ENCODE measurements around the gene AMPH. TPM values are rescaled to one million over a fixed set of nuclear protein-coding genes. Genes with fewer than 3 reads are reported as not detected.
A peak's percentile ranks its signal among the peaks of the same experiment; 100 is the strongest.
"Not testable (repeated sequence)": the region's sequence is repeated elsewhere in the genome, so short reads cannot be mapped to it uniquely, and the experiment has no call there.

Gene AMPH
- total and polyA plus RNA-seq, 2 of the 4 experiments (the other 2 are of a cell fraction) = 3.9 to 4.8 TPM

DNA sequence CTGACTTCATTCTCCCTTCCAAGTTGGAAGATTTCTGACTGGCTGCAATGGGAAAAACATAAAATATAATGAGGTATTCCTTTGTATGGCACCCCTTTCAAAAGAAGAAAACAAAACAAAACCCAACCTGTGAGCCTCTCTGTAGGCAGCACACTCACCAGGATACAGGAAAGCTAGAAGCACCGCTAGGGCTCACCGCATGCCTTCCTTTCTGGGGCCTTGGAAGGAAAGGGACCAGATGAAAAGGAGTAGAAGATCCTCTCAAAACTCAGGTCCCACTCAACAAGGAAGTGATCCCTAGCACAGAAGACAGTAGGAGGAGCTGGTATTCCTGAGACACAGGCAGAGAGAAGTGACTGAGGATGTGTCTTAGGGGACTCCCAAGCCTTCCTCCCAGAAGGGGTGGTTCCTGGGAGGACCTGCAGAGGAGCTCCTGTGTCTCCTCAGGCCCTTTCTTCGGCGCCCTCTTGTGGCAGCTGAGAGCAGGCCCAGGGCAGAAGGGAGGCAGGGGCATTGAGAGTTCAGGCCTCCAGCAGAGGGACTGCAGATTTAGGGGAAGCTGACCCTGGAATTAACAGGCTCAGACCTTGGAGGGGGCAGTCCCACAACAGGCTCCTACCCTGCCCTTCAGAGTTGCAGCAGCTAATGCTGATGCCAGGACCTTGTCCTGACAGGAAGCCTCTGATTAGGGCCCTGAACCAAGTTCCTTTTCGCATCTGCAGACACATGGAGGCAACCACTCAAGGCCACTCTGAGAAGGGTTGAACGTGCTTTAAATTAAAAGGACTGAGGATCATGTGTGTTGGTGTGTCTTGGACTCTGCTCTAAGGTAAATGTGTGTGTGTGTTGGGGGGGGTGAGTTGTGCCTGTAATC, 285.6 kb downstream of the AMPH start:
- H3K9me3 ChIP-seq (ENCODE audit: control insufficient read depth, insufficient read depth, low read length); H4K91ac ChIP-seq (ENCODE audit: insufficient read depth, low read depth, low read length); H3K36me3 ChIP-seq (ENCODE audit: control insufficient read depth, insufficient read depth, low read length); H4K20me1 ChIP-seq (ENCODE audit: insufficient read depth, low read length); H2BK20ac ChIP-seq (ENCODE audit: low read depth, low read length); dilution Hi-C loops (cut with HindIII; ENCODE audit: low sequenced_read_pairs, unreplicated experiment); H3K27ac ChIP-seq (ENCODE audit: insufficient read depth, low read length); H2BK120ac ChIP-seq (ENCODE audit: low read depth, low read length); H4K5ac ChIP-seq (ENCODE audit: low read depth, low read length); POLR2A ChIA-PET (ENCODE audit: unreplicated experiment); H3K9me1 ChIP-seq (ENCODE audit: insufficient read depth, low read length); intact Hi-C loops (cut with micrococcal nuclease); H4K8ac ChIP-seq (ENCODE audit: low read depth in 2 of 2, low read length in 2 of 2); H3K79me1 ChIP-seq (ENCODE audit: low read depth in 1 of 2, low read length in 2 of 2); H2BK5ac ChIP-seq (ENCODE audit: low read depth, low read length, poor library complexity, severe bottlenecking); H3K4me1 ChIP-seq (ENCODE audit: control insufficient read depth, insufficient read depth, low read length); H3K18ac ChIP-seq (ENCODE audit: low read depth, low read length); H2BK15ac ChIP-seq (ENCODE audit: low read depth, low read length); H3K23ac ChIP-seq (ENCODE audit: low read depth, low read length); BruUV-seq (replicated peaks); H3K4me2 ChIP-seq (ENCODE audit: low read depth, low read length); H3K9ac ChIP-seq (ENCODE audit: low read depth, low read length); H3K56ac ChIP-seq (ENCODE audit: extremely low read depth, insufficient read depth, low read length); H3K14ac ChIP-seq (replicated peaks; ENCODE audit: low read depth, low read length); H2AK9ac ChIP-seq (replicated peaks; ENCODE audit: low read depth, low read length, poor library complexity); H3K4ac ChIP-seq (ENCODE audit: low read depth, low read length); H3K27me3 ChIP-seq (ENCODE audit: control insufficient read depth, insufficient read depth, low read length); H2AFZ ChIP-seq (replicated peaks; ENCODE audit: low read length, poor library complexity); H3K4me3 ChIP-seq (ENCODE audit: insufficient read depth, low read depth, low read length); in situ Hi-C loops (cut with MboI; ENCODE audit: low sequenced_read_pairs); H2AK5ac ChIP-seq (ENCODE audit: low read depth, low read length): not testable (repeated sequence)
- ATAC-seq (ENCODE audit: low read depth) (peak; percentile 84), DNase-seq (peak; percentile 17)
- CTCF ChIA-PET = interaction anchor here (0.6 to 1.6 kb wide), 4 partner anchors 10 to 237 kb away, joined by 3 to 9 read pairs (median 4); no protein-coding TSS in a partner anchor
- no CpG with 5 or more reads among the region's 6 CpGs for WGBS, 2 experiments (ENCODE audit: extremely low coverage in 2 of 2, insufficient read length in 1 of 2)
- peak; percentile 37; the same call in 1 of the 2 replicates for TF ChIP-seq RAD21 (IDR thresholded peaks at IDR 0.05; ENCODE audit: low read length)
- peak; percentile 49 for TF ChIP-seq CTCF (conservative IDR thresholded peaks at IDR 0.05; ENCODE audit: low read depth, low read length)
- TF ChIP-seq SMC3 (IDR thresholded peaks at IDR 0.05; ENCODE audit: low read depth, low read length) = peak; percentile 24; the same call in 1 of the 2 replicates

DNA sequence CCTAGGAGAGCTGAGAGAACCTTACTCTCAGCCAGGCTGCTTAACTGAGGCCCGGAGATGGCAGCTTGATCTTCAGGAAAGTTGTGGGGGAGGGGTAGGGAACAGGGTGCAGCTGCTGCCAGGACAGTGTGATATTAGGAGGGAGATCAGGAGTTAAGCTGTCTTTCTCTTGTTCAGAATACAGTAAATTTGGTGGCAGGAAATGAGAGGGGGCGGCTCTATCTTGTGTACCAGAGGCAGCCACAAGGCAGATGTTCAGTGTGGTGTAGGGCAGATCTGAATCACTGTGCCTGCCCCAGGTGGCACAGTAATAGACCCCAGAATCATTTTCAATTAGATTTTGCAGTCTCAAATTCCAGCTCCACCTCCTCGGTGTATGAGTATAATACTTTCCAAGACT, 286.4 kb downstream of the AMPH start:
- H3K9ac ChIP-seq (ENCODE audit: low read depth, low read length); dilution Hi-C loops (cut with HindIII; ENCODE audit: low sequenced_read_pairs, unreplicated experiment); H3K18ac ChIP-seq (ENCODE audit: low read depth, low read length); intact Hi-C loops (cut with micrococcal nuclease); H3K36me3 ChIP-seq (ENCODE audit: control insufficient read depth, insufficient read depth, low read length); ATAC-seq (ENCODE audit: low read depth); H2BK15ac ChIP-seq (ENCODE audit: low read depth, low read length); H2AK9ac ChIP-seq (replicated peaks; ENCODE audit: low read depth, low read length, poor library complexity); H3K23ac ChIP-seq (ENCODE audit: low read depth, low read length); H2AFZ ChIP-seq (replicated peaks; ENCODE audit: low read length, poor library complexity); H3K14ac ChIP-seq (replicated peaks; ENCODE audit: low read depth, low read length); H4K20me1 ChIP-seq (ENCODE audit: insufficient read depth, low read length); H3K27me3 ChIP-seq (ENCODE audit: control insufficient read depth, insufficient read depth, low read length); H4K91ac ChIP-seq (ENCODE audit: insufficient read depth, low read depth, low read length); H3K9me3 ChIP-seq (ENCODE audit: control insufficient read depth, insufficient read depth, low read length); BruUV-seq (replicated peaks); H2BK20ac ChIP-seq (ENCODE audit: low read depth, low read length); H2BK120ac ChIP-seq (ENCODE audit: low read depth, low read length); H4K5ac ChIP-seq (ENCODE audit: low read depth, low read length); H3K9me1 ChIP-seq (ENCODE audit: insufficient read depth, low read length); DNase-seq; H3K79me1 ChIP-seq (ENCODE audit: low read depth in 1 of 2, low read length in 2 of 2); H4K8ac ChIP-seq (ENCODE audit: low read depth in 2 of 2, low read length in 2 of 2); H3K4ac ChIP-seq (ENCODE audit: low read depth, low read length); H3K4me3 ChIP-seq (ENCODE audit: insufficient read depth, low read depth, low read length); H2BK5ac ChIP-seq (ENCODE audit: low read depth, low read length, poor library complexity, severe bottlenecking); POLR2A ChIA-PET (ENCODE audit: unreplicated experiment); H3K56ac ChIP-seq (ENCODE audit: extremely low read depth, insufficient read depth, low read length); H3K4me2 ChIP-seq (ENCODE audit: low read depth, low read length); in situ Hi-C loops (cut with MboI; ENCODE audit: low sequenced_read_pairs); H3K27ac ChIP-seq (ENCODE audit: insufficient read depth, low read length); H2AK5ac ChIP-seq (ENCODE audit: low read depth, low read length); H3K4me1 ChIP-seq (ENCODE audit: control insufficient read depth, insufficient read depth, low read length): not testable (repeated sequence)
- CTCF ChIA-PET = interaction anchor here (0.8 to 1.6 kb wide), 3 partner anchors 9 to 129 kb away, joined by 3 to 9 read pairs (median 5); no protein-coding TSS in a partner anchor
- no CpG with 5 or more reads among the region's 3 CpGs for WGBS, 2 experiments (ENCODE audit: extremely low coverage in 2 of 2, insufficient read length in 1 of 2)
